AG04449 (cell line): ENCODE results near the gene FOXK2.

Experiments used
- CTCF ChIA-PET: fragments of 350-600 bp; formaldehyde crosslinking; extraction: SDS; loops from one replicate; lab custom pipeline; 2021; ENCODE audit warnings: antibody characterized with exemption; lab: Yijun Ruan, JAX
- POLR2A ChIA-PET: fragments of 400-600, 350-600 bp; formaldehyde crosslinking; extraction: SDS; loops from one replicate; lab custom pipeline; 2020; ENCODE audit warnings: antibody characterized with exemption, inconsistent platforms; lab: Yijun Ruan, JAX
- DNase-seq: peaks from one replicate; pipeline ENCODE4 v3.0.0-alpha.2; 2010; ENCODE audit warnings: low read depth, low spot score
- H3K4me3 ChIP-seq: 2 replicates; pipeline ENCODE4 v1.5.1; 2011; ENCODE audit warnings: low read depth, mild to moderate bottlenecking, control low read depth, low read length
- CTCF ChIP-seq: IDR thresholded peaks from one replicate; pipeline ENCODE4 v1.5.1; 2011; ENCODE audit warnings: mild to moderate bottlenecking, moderate library complexity, low read length, control low read depth, inconsistent platforms; ENCODE audit not compliant: insufficient read depth; ENCODE audit errors: missing control alignments

The FOXK2 gene

GRCh38 chr17:82638183-82638773, 118.7 kb downstream of the FOXK2 start:
- no peak overlapping the region for H3K4me3 ChIP-seq
- ChIA-PET POLR2A (no interaction called here), CTCF (no interaction called here)
- TF ChIP-seq CTCF = no peak
- DNase-seq = no peak

- DNase-seq = no peak
- no peak overlapping the region for H3K4me3 ChIP-seq
- POLR2A ChIA-PET = no interaction called here
- no peak for TF ChIP-seq CTCF
- CTCF ChIA-PET = no interaction called here
Observed at GRCh38 chr17:82639628-82640027, 120.1 kb downstream of the FOXK2 start.

- DNase-seq = no peak
- no peak for TF ChIP-seq CTCF
- no peak overlapping the region for H3K4me3 ChIP-seq
- POLR2A ChIA-PET = no interaction called here
- CTCF ChIA-PET = no interaction called here
Observed at GRCh38 chr17:82640036-82640435, 120.5 kb downstream of the FOXK2 start.

- ChIA-PET CTCF (no interaction called here), POLR2A (no interaction called here)
- H3K4me3 ChIP-seq = no peak overlapping the region
- DNase-seq = no peak
- no peak for TF ChIP-seq CTCF
Observed at GRCh38 chr17:82642022-82642421, 122.5 kb downstream of the FOXK2 start.

- DNase-seq = no peak
- ChIA-PET POLR2A (no interaction called here), CTCF (no interaction called here)
- TF ChIP-seq CTCF = no peak
- H3K4me3 ChIP-seq = no peak overlapping the region
Observed at GRCh38 chr17:82644148-82644547, 124.6 kb downstream of the FOXK2 start.

- DNase-seq = no peak
- ChIA-PET CTCF (no interaction called here), POLR2A (no interaction called here)
- no peak overlapping the region for H3K4me3 ChIP-seq
- no peak for TF ChIP-seq CTCF
Observed at GRCh38 chr17:82645516-82645915, 126.0 kb downstream of the FOXK2 start.
